Measurements from ENCODE around the gene TAF5L. TPM values are rescaled to one million over a fixed set of nuclear protein-coding genes. Genes with fewer than 3 reads are reported as not detected.

Gene TAF5L
- total RNA-seq, 1 donor from 2014 or later = 12.5 TPM

DNA sequence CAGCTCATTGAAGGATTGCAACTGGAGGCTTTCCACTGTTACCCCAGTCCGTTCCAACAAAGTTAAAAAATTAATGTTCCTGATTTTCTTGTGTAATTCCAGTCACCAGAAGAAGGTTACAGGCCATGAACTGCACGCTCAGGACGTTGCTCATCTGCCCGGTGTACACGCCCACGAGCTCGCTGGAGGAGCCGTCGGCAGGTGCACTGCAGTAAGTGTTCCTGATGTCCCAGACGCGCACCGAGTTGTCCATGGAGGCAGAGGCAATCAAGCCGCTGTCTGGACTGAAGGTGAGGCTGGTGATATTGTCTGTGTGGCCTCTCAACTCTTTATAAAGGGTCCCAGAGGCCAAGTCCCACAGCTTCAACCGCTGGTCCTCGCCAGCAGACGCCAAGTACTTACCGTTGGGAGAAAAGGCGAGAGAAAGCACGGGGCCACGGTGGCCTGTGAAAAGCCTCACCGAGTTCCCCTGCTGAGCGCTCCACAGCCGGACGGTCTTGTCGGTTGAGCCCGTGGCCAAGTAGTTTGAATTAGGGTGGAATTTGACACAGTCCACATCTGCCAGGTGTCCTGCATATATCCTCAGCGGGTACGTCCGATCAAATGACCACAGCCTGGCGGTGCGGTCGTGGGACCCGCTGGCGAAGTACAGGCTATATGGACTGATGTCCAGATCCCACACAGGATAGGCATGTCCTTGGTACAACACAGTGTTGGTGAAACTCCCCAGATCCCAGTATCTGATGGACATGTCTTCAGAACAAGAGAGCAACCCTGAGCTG is 31.5 kb downstream of the TAF5L start:
- no peaks in the 10 kb centered on the region for H3K27me3 ChIP-seq
- DNase-seq (ENCODE audit: extremely low spot score in 2 of 2) = no peak
- peaks cover 21% of the 10 kb centered on the region for H3K4me1 ChIP-seq
- intact Hi-C loops (cut with DNase I) = no loop called here
- no peak overlapping the region for H3K27ac ChIP-seq
- H3K9me3 ChIP-seq = no peaks in the 10 kb centered on the region
- TF ChIP-seq POLR2AphosphoS5 (IDR thresholded peaks at IDR 0.05; ENCODE audit: insufficient read depth in 1 of 2, low read depth in 1 of 2) = no peak
- TF ChIP-seq POLR2A (IDR thresholded peaks at IDR 0.05) = no peak
- TF ChIP-seq, protein P1, sequence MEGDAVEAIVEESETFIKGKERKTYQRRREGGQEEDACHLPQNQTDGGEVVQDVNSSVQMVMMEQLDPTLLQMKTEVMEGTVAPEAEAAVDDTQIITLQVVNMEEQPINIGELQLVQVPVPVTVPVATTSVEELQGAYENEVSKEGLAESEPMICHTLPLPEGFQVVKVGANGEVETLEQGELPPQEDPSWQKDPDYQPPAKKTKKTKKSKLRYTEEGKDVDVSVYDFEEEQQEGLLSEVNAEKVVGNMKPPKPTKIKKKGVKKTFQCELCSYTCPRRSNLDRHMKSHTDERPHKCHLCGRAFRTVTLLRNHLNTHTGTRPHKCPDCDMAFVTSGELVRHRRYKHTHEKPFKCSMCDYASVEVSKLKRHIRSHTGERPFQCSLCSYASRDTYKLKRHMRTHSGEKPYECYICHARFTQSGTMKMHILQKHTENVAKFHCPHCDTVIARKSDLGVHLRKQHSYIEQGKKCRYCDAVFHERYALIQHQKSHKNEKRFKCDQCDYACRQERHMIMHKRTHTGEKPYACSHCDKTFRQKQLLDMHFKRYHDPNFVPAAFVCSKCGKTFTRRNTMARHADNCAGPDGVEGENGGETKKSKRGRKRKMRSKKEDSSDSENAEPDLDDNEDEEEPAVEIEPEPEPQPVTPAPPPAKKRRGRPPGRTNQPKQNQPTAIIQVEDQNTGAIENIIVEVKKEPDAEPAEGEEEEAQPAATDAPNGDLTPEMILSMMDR (IDR thresholded peaks at IDR 0.05) = no peak
- no peak overlapping the region for H3K4me3 ChIP-seq
- H3K36me3 ChIP-seq = peaks cover 5 to 27% of the 10 kb centered on the region in 2 donors

DNA sequence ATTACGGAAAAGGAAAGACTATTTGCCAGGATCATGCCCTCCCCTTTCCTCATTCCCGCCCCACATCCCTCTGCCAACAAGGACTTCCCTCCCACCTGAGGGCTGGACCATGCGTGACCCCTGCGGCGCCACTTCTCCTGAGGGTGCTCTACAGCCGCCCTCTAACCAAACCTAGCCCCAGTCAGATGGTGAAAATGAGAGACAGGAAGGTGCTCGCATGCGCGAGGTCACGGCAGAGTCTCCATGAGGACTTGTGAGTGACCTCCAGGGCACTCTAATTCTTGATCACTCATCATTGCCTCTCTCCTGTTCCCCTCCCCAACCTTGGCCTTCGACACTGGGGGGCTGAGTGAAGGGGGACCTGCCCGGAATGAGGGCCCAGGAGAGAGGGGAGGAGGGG is 32.1 kb downstream of the TAF5L start:
- H3K36me3 ChIP-seq = peaks cover 5 to 27% of the 10 kb centered on the region in 2 donors
- H3K27ac ChIP-seq = no peak overlapping the region
- no peaks in the 10 kb centered on the region for H3K9me3 ChIP-seq
- intact Hi-C loops (cut with DNase I) = no loop called here
- no peaks in the 10 kb centered on the region for H3K27me3 ChIP-seq
- H3K4me3 ChIP-seq = no peak overlapping the region
- peaks cover 16% of the 10 kb centered on the region for H3K4me1 ChIP-seq
- DNase-seq (ENCODE audit: extremely low spot score in 2 of 2) = no peak
- TF ChIP-seq, protein P1 (IDR thresholded peaks at IDR 0.05) = no peak
- TF ChIP-seq POLR2AphosphoS5 (IDR thresholded peaks at IDR 0.05; ENCODE audit: insufficient read depth in 1 of 2, low read depth in 1 of 2) (no peak), POLR2A (IDR thresholded peaks at IDR 0.05) (no peak)

DNA sequence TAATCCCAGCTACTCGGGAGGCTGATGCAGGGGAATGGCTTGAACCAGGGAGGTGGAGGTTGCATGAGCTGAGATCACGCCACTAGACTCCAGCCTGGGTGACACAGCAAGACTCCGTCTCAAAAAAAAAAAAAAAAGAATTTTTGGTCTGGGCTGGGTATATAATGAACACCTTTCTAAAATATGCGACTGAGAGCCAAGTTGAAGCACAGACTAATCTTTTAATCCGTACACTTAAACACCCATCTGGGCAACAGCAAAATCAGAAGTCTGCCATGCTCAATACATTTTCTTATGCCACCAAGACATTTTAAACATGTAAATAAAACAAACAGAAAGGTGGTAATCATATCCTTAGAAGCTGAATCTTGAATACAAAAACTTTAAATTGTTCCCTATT is 35.8 kb downstream of the TAF5L start:
- Histone ChIP-seq H3K4me3 (no peak overlapping the region), H3K27me3 (no peaks in the 10 kb centered on the region), H3K4me1 (no peaks in the 10 kb centered on the region), H3K36me3 (peaks cover 5 to 26% of the 10 kb centered on the region in 2 donors), H3K9me3 (no peaks in the 10 kb centered on the region), H3K27ac (no peak overlapping the region)
- intact Hi-C loops (cut with DNase I) = no loop called here
- no peak for DNase-seq (ENCODE audit: extremely low spot score in 2 of 2)
- TF ChIP-seq POLR2A (IDR thresholded peaks at IDR 0.05) (no peak), POLR2AphosphoS5 (IDR thresholded peaks at IDR 0.05; ENCODE audit: insufficient read depth in 1 of 2, low read depth in 1 of 2) (no peak)
- TF ChIP-seq, protein P1 (IDR thresholded peaks at IDR 0.05) = no peak

DNA sequence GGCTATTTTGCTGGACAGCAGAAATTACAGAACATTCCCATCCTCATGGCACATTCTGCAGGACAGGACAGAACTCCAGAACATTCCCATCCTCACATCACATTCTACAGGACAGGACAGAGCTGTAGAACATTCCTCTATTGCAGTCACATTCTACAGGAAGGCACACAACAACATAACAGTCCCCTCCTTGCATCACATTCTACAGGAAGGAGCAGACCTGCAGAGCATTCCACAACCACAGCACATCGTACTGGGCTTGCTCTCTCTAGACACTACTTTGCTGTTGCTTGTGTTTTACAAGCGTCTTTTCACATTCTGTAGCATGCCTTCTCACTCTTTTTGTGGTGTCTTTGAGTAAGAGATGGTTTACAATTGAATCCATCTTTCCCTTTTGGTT is 40.6 kb downstream of the TAF5L start:
- H3K27me3 ChIP-seq = no peaks in the 10 kb centered on the region
- H3K27ac ChIP-seq = no peak overlapping the region
- DNase-seq (ENCODE audit: extremely low spot score in 2 of 2) = no peak
- H3K4me3 ChIP-seq = no peak overlapping the region
- no peaks in the 10 kb centered on the region for H3K9me3 ChIP-seq
- H3K36me3 ChIP-seq = no peaks in the 10 kb centered on the region
- intact Hi-C loops (cut with DNase I) = no loop called here
- TF ChIP-seq POLR2A (IDR thresholded peaks at IDR 0.05) = no peak
- TF ChIP-seq, protein P1 (IDR thresholded peaks at IDR 0.05) = no peak
- no peak for TF ChIP-seq POLR2AphosphoS5 (IDR thresholded peaks at IDR 0.05; ENCODE audit: insufficient read depth in 1 of 2, low read depth in 1 of 2)
- no peaks in the 10 kb centered on the region for H3K4me1 ChIP-seq

DNA sequence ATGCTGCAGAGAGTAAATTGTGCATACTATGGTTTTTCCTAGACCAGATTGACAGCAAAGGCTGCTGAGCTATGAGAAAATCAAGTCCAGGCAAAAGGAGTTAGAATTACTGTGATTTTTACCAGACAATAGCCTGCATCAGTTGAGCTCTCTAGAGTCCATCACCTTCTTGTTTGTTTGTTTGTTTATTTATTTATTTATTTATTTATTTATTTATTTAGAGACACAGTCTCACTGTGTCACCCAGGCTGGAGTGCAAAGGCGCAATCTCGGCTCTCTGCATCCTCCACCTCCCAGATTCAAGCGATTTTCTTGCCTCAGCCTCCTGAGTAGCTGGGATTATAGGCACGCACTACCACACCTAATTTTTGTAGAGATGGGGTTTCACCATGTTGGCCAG is 43.2 kb downstream of the TAF5L start:
- Histone ChIP-seq H3K4me3 (no peak overlapping the region), H3K9me3 (no peaks in the 10 kb centered on the region), H3K36me3 (no peaks in the 10 kb centered on the region), H3K4me1 (peaks cover 14% of the 10 kb centered on the region), H3K27me3 (no peaks in the 10 kb centered on the region), H3K27ac (no peak overlapping the region)
- no peak for DNase-seq (ENCODE audit: extremely low spot score in 2 of 2)
- intact Hi-C loops (cut with DNase I) = no loop called here
- no peak for TF ChIP-seq POLR2A (IDR thresholded peaks at IDR 0.05)
- TF ChIP-seq, protein P1 (IDR thresholded peaks at IDR 0.05) = no peak
- no peak for TF ChIP-seq POLR2AphosphoS5 (IDR thresholded peaks at IDR 0.05; ENCODE audit: insufficient read depth in 1 of 2, low read depth in 1 of 2)

All from vagina (tissue), 2 donors.